SK-N-MC (cell line): ENCODE measurements around the gene TFAP2E.

Experiments
- EZH2 ChIP-seq: fragments of 200-600 bp; sonication (generic); IDR thresholded peaks from one replicate; pipeline ENCODE4 v1.6.1; 2017; ENCODE audit warnings: antibody characterized with exemption
- POLR2AphosphoS5 ChIP-seq: IDR thresholded peaks from 2 replicates; pipeline ENCODE4 v1.6.1; 2012; ENCODE audit warnings: mild to moderate bottlenecking, low read depth, low read length, borderline replicate concordance

DNA sequence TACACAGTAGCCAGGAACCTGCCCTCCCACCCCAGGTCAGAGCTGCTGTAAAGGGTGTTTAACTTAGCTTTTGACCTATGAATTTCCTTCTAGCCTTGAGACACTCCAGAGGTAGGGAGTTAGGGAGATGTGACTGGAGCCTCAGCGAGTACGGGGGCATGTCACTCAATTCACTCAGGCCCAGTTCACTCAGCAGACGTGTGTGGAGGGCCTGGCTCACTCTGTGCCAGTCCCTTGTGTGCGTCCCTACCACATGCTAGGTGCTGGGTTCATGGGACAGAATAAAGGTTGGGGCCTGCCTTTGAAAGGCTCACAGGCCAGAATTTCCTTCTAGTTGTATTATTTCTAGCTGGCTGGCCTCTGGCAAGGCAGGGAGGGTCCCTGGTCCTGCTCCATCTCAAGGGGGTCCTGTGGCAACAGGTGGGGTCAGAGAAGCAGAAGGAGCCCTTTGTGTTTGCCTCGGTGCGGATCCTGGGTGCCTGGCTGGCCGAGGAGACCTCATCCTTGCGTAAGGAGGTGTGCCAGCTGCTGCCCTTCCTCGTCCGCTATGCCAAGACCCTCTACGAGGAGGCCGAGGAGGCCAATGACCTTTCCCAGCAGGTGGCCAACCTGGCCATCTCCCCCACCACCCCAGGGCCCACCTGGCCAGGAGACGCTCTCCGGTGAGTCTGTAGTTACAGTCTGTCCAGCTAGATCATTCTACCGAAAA lies 11.0 kb upstream of the TFAP2E start:
- no peak for TF ChIP-seq EZH2
- TF ChIP-seq POLR2AphosphoS5 = no peak
